ENCODE measurements around the gene COA5.
"Not testable (repeated sequence)": the region's sequence is repeated elsewhere in the genome, so short reads cannot be mapped to it uniquely, and the experiment has no call there.

Gene COA5

GRCh38 chr2:98605076-98605475 is 3.2 kb downstream of the COA5 start:
- DNase-seq: no peak

GRCh38 chr2:98604547-98604946 is 3.8 kb downstream of the COA5 start:
- no peak for DNase-seq

GRCh38 chr2:98601532-98602132 is 6.7 kb downstream of the COA5 start:
- no peak for DNase-seq

GRCh38 chr2:98598781-98599428 is 9.4 kb downstream of the COA5 start:
- DNase-seq: no peak

GRCh38 chr2:98594665-98595064 is 13.6 kb downstream of the COA5 start:
- DNase-seq: not testable (repeated sequence)

- no peak for DNase-seq
Observed at GRCh38 chr2:98592565-98592964, 15.7 kb downstream of the COA5 start.

GRCh38 chr2:98589489-98589888 is 18.8 kb downstream of the COA5 start:
- no peak for DNase-seq

- DNase-seq: no peak
Observed at GRCh38 chr2:98588880-98589431, 19.4 kb downstream of the COA5 start.

- DNase-seq: no peak
Observed at GRCh38 chr2:98586551-98587140, 21.7 kb downstream of the COA5 start.

- no peak for DNase-seq
Observed at GRCh38 chr2:98585386-98585785, 22.9 kb downstream of the COA5 start.

GRCh38 chr2:98583816-98584618 is 24.3 kb downstream of the COA5 start:
- no peak for DNase-seq

- no peak for DNase-seq
Observed at GRCh38 chr2:98583276-98583675, 25.0 kb downstream of the COA5 start.

GRCh38 chr2:98582523-98582922 is 25.8 kb downstream of the COA5 start:
- DNase-seq: no peak

GRCh38 chr2:98580656-98581284 is 27.5 kb downstream of the COA5 start:
- no peak for DNase-seq

GRCh38 chr2:98579926-98580325 is 28.4 kb downstream of the COA5 start:
- DNase-seq: no peak

- no peak for DNase-seq
Observed at GRCh38 chr2:98578231-98578630, 30.1 kb downstream of the COA5 start.

- no peak for DNase-seq
Observed at GRCh38 chr2:98577313-98577712, 31.0 kb downstream of the COA5 start.

- DNase-seq: no peak
Observed at GRCh38 chr2:98576666-98577312, 31.5 kb downstream of the COA5 start.

GRCh38 chr2:98573426-98573825 is 34.9 kb downstream of the COA5 start:
- DNase-seq: no peak

GRCh38 chr2:98572676-98573075 is 35.6 kb downstream of the COA5 start:
- no peak for DNase-seq

- no peak for DNase-seq
Observed at GRCh38 chr2:98572211-98572610, 36.1 kb downstream of the COA5 start.

GRCh38 chr2:98571796-98572195 is 36.5 kb downstream of the COA5 start:
- no peak for DNase-seq

Measured in activated gamma-delta T cell (primary cell).